HG03565 (cell line): ENCODE results near the gene TRPC5OS.

Experiments
- ATAC-seq: cut with Tn5 transposase; IDR thresholded peaks from one replicate; pipeline ENCODE4 v1.9.1; 2021; ENCODE audit warnings: mild to moderate bottlenecking, moderate library complexity; ENCODE audit not compliant: unreplicated experiment

Gene TRPC5OS

DNA sequence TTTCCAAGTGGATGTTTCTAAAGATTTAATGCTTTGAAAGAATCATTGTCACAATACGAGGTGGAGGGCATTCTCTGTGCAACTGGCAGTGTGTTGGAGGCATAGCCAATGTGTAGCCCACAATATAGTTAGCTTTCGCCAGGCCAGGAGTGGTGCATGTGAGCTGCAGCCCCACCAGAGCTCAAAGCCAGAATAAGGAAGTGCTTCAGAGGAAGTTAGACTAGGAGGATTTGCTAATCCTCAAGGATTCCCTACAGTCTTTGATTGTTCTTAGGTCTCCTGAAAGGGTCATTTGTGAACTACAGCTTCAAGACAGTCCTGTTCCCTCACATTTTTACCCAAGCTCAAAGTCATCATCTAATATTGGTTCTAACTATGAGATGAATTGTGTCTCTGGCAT lies 16.4 kb downstream of the TRPC5OS start:
- no peak for ATAC-seq

DNA sequence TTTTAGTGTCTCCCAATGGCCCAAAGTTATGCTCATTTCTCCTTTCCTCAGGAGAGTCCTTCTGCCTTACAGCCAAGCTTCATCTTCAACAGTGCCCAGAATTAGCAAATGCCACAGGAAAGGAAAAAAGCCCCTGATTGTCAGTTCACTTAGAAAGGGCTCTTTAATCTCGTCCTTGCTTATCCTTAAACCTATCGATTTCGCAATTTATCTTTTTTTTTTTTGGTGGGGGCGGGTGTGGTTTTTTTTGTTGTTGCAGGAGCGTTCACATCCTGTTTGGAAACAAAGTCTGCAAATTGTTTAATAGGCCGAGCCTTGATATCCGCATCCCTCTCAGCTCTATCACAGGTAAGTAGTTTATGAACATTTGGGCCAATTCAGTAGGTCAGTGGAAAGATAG lies 20.2 kb downstream of the TRPC5OS start:
- no peak for ATAC-seq

DNA sequence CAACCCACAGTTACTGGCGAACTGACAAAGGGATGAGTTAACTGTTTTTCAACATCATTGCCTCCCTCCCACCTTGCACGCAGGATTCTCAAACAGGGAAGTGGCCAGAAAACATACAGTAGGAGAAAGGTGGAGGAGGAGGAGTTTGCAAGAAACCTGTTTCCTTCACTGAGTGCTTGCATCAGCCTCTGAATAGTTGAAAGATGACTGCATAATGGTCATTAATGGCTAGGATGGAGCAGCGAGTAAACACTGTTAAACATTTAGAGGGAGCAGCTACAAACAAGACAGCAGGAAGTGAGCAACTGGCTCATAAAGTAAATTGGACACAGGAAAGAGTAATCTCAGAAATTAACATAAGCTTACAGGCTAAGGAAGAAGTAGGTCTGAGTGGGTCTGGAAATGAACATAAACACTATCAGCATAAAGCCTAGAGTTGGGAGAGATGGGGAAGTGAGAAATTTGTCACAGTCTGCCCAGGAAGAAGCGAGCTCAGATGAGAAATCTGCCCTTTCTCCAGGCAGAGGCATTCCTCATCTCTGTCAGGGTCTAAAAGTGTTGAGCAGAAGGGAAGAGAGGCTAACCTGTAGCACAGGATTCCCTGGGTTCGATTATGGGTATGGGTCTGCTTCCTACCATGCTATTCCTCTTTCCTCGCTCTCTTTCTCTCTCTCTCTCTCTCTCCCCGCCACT lies 38.6 kb downstream of the TRPC5OS start:
- ATAC-seq = no peak

DNA sequence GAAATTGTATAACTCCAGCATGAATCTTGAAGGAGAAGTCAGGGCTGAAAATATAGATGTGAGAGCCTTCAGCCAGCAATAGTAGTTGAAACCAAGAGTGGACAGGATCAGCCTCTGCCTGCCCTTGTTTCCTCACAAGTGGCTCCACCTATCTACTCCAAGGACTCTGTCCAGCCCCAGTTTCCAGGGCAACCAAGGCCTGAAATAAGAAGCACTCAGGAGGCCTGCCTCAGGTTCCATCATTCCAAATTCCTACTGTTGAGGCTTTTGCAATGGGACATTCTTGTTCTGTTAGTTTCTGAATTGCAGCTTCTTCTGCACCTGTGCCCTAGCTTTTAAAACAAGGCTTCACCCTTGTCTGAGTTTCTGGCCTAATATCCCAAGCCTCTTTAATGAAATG lies 41.6 kb downstream of the TRPC5OS start:
- no peak for ATAC-seq

DNA sequence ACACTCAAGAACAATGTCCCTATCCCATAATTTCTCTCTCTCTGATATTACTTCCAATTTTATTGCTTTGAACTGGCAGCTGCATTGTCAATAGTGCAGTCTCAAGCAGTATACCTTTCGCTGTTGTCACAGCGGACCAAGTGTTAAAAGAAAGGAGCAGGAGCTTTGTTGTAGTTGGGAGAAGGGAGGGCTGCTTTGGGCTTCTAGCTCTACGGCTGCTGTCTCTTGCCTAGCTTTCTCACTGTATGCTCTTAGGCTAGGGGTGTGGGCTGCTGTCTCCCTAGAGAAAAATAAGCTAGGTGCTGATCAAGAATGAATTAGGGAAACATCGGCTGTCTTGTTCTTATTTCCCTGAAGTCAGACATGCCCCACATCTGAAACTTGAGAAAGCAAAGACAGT lies 52.5 kb downstream of the TRPC5OS start:
- ATAC-seq = no peak
